Measurements from ENCODE around the gene MYF6.

Gene MYF6

DNA sequence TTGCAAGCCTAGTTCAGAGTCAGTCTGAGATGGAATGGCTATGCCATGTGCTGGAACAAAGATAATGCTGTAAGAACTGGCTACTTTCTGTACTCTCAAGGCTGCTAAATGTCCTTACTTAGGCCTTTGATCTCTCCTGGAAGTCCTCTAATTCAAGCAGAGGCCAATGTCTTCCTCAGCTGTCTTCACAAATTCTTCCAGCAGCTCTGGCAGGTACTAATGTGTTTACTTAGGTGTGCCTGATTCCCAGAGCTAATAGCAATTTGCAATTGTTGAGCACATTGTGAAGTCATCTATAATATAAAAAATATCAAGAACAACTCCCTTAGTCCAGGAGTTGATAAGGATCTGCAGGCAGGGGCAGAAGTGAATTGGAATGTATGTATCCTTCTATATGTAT, 5.4 kb downstream of the MYF6 start:
- no peaks in the 10 kb centered on the region for H3K27me3 ChIP-seq (ENCODE audit: low read length)
- no peaks in the 10 kb centered on the region for H3K9me2 ChIP-seq (replicated peaks; ENCODE audit: insufficient read depth, low read length)
- no peaks in the 10 kb centered on the region for H3F3A ChIP-seq (ENCODE audit: insufficient read depth)
- no peak overlapping the region for H3K4me3 ChIP-seq (ENCODE audit: insufficient read depth, low read length, poor library complexity, severe bottlenecking)
- TF ChIP-seq EZH2phosphoT487 (conservative IDR thresholded peaks at IDR 0.05; ENCODE audit: low read length), result no peak
- no peaks in the 10 kb centered on the region for H3K9me3 ChIP-seq (ENCODE audit: insufficient read depth, low read length)
- no peak overlapping the region for H3K9ac ChIP-seq (ENCODE audit: low read length)
- no peaks in the 10 kb centered on the region for H4K20me1 ChIP-seq (ENCODE audit: low read depth, low read length)
- no peaks in the 10 kb centered on the region for H3K36me3 ChIP-seq (ENCODE audit: low read length)
- no peak overlapping the region for H2AFZ ChIP-seq (ENCODE audit: low read depth, low read length, severe bottlenecking)
- H3K27ac ChIP-seq (ENCODE audit: low read depth, low read length), result no peak overlapping the region
- H3K79me2 ChIP-seq (ENCODE audit: insufficient read depth, low read length), result no peaks in the 10 kb centered on the region
- H3K4me2 ChIP-seq (ENCODE audit: low read depth, low read length, poor library complexity, severe bottlenecking), result no peak overlapping the region

DNA sequence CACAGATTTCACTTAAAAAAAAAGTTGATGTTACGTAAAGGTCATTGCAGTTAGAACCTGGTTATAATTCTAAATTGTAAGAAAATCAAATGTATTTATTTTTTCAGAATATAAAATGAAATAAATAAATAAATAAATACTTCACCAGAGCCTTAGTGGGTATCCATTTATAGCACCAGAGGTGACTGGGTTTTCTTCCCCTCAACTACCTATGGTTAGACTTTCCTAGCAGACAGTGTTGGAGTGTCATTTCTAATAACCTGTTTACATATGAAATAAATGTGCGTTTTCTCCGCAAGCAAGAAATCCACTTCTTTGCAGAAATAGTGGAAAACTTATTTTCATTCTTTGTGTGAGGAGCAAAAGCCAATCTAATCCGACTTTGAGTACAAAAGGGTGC, 6.0 kb downstream of the MYF6 start:
- H3K79me2 ChIP-seq (ENCODE audit: insufficient read depth, low read length), result no peaks in the 10 kb centered on the region
- TF ChIP-seq, protein P1, sequence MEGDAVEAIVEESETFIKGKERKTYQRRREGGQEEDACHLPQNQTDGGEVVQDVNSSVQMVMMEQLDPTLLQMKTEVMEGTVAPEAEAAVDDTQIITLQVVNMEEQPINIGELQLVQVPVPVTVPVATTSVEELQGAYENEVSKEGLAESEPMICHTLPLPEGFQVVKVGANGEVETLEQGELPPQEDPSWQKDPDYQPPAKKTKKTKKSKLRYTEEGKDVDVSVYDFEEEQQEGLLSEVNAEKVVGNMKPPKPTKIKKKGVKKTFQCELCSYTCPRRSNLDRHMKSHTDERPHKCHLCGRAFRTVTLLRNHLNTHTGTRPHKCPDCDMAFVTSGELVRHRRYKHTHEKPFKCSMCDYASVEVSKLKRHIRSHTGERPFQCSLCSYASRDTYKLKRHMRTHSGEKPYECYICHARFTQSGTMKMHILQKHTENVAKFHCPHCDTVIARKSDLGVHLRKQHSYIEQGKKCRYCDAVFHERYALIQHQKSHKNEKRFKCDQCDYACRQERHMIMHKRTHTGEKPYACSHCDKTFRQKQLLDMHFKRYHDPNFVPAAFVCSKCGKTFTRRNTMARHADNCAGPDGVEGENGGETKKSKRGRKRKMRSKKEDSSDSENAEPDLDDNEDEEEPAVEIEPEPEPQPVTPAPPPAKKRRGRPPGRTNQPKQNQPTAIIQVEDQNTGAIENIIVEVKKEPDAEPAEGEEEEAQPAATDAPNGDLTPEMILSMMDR (IDR thresholded peaks at IDR 0.05; ENCODE audit: insufficient read depth, low read length, poor library complexity, severe bottlenecking), result no peak
- no peak for TF ChIP-seq EZH2phosphoT487 (conservative IDR thresholded peaks at IDR 0.05; ENCODE audit: low read length)
- no peak overlapping the region for H3K4me2 ChIP-seq (ENCODE audit: low read depth, low read length, poor library complexity, severe bottlenecking)
- H2AFZ ChIP-seq (ENCODE audit: low read depth, low read length, severe bottlenecking), result no peak overlapping the region
- H3K36me3 ChIP-seq (ENCODE audit: low read length), result no peaks in the 10 kb centered on the region
- H3K4me3 ChIP-seq (ENCODE audit: insufficient read depth, low read length, poor library complexity, severe bottlenecking), result no peak overlapping the region
- no peaks in the 10 kb centered on the region for H3F3A ChIP-seq (ENCODE audit: insufficient read depth)
- H3K9me2 ChIP-seq (replicated peaks; ENCODE audit: insufficient read depth, low read length), result no peaks in the 10 kb centered on the region
- H4K20me1 ChIP-seq (ENCODE audit: low read depth, low read length), result no peaks in the 10 kb centered on the region
- no peaks in the 10 kb centered on the region for H3K27me3 ChIP-seq (ENCODE audit: low read length)
- no peaks in the 10 kb centered on the region for H3K9me3 ChIP-seq (ENCODE audit: insufficient read depth, low read length)
- no peak overlapping the region for H3K27ac ChIP-seq (ENCODE audit: low read depth, low read length)
- H3K9ac ChIP-seq (ENCODE audit: low read length), result no peak overlapping the region

DNA sequence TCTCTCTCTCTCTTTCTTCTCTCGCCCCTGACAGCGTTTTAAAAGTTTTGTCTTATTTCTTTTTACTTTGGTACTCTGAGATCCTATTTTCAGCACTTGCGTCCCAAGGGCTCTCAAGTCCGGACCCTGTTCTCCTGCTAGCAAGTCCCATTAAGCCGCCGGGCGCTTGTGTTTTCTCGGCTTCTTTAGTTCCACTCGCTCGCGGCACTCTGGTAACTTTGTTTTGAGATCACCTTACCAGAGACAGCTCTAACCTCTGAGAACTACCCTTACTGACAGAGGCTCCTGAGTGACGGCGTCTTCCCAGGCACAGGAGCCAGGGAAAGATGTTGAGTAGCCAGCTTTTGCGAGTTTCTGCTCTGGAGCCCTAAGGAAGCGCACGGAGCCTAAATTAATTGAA, 6.6 kb downstream of the MYF6 start:
- Histone ChIP-seq H3K36me3 (ENCODE audit: low read length) (no peaks in the 10 kb centered on the region), H3K27ac (ENCODE audit: low read depth, low read length) (no peak overlapping the region), H3K79me2 (ENCODE audit: insufficient read depth, low read length) (no peaks in the 10 kb centered on the region), H3F3A (ENCODE audit: insufficient read depth) (no peaks in the 10 kb centered on the region), H3K9ac (ENCODE audit: low read length) (no peak overlapping the region), H3K9me3 (ENCODE audit: insufficient read depth, low read length) (no peaks in the 10 kb centered on the region), H4K20me1 (ENCODE audit: low read depth, low read length) (no peaks in the 10 kb centered on the region), H3K4me3 (ENCODE audit: insufficient read depth, low read length, poor library complexity, severe bottlenecking) (no peak overlapping the region), H3K9me2 (replicated peaks; ENCODE audit: insufficient read depth, low read length) (no peaks in the 10 kb centered on the region), H3K27me3 (ENCODE audit: low read length) (no peaks in the 10 kb centered on the region), H2AFZ (ENCODE audit: low read depth, low read length, severe bottlenecking) (no peak overlapping the region), H3K4me2 (ENCODE audit: low read depth, low read length, poor library complexity, severe bottlenecking) (no peak overlapping the region)
- TF ChIP-seq EZH2phosphoT487 (conservative IDR thresholded peaks at IDR 0.05; ENCODE audit: low read length), result no peak
- TF ChIP-seq, protein P1 (IDR thresholded peaks at IDR 0.05; ENCODE audit: insufficient read depth, low read length, poor library complexity, severe bottlenecking), result no peak

DNA sequence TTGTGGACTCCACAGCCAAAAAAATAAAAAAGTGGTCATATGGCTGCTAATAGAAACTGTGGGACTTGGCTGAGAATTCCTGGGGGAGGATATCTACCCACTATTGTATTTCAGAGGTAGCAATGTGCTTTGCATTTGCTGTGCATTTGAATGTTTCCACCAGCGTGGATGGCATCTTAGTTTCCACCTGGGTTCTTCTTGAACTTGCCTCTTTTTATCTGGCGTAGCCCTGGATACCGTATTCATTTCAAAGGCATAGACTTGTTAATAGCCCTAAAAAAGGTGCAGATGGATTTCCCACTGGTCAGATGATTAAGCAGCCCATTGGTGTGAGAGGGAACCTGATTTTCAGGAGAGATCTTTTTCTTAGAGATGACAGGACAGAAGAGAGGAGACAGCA, 7.4 kb downstream of the MYF6 start:
- no peaks in the 10 kb centered on the region for H3K36me3 ChIP-seq (ENCODE audit: low read length)
- H4K20me1 ChIP-seq (ENCODE audit: low read depth, low read length), result no peaks in the 10 kb centered on the region
- no peaks in the 10 kb centered on the region for H3K27me3 ChIP-seq (ENCODE audit: low read length)
- H3K9ac ChIP-seq (ENCODE audit: low read length), result no peak overlapping the region
- no peaks in the 10 kb centered on the region for H3K9me2 ChIP-seq (replicated peaks; ENCODE audit: insufficient read depth, low read length)
- no peaks in the 10 kb centered on the region for H3F3A ChIP-seq (ENCODE audit: insufficient read depth)
- no peak overlapping the region for H3K4me3 ChIP-seq (ENCODE audit: insufficient read depth, low read length, poor library complexity, severe bottlenecking)
- H3K4me2 ChIP-seq (ENCODE audit: low read depth, low read length, poor library complexity, severe bottlenecking), result no peak overlapping the region
- no peak overlapping the region for H3K27ac ChIP-seq (ENCODE audit: low read depth, low read length)
- H2AFZ ChIP-seq (ENCODE audit: low read depth, low read length, severe bottlenecking), result no peak overlapping the region
- no peak for TF ChIP-seq EZH2phosphoT487 (conservative IDR thresholded peaks at IDR 0.05; ENCODE audit: low read length)
- TF ChIP-seq, protein P1 (IDR thresholded peaks at IDR 0.05; ENCODE audit: insufficient read depth, low read length, poor library complexity, severe bottlenecking), result no peak
- H3K9me3 ChIP-seq (ENCODE audit: insufficient read depth, low read length), result no peaks in the 10 kb centered on the region
- no peaks in the 10 kb centered on the region for H3K79me2 ChIP-seq (ENCODE audit: insufficient read depth, low read length)
